Iris pigment epithelial cell (primary cell): ENCODE data around the gene GTF2H2C.
A peak's percentile ranks its signal among the peaks of the same experiment; 100 is the strongest.
"Not testable (repeated sequence)": the region's sequence is repeated elsewhere in the genome, so short reads cannot be mapped to it uniquely, and the experiment has no call there.

Source experiments
- DNase-seq: peaks from one replicate; pipeline ENCODE4 v3.0.0-alpha.2; 2011; ENCODE audit warnings: low read depth

GTF2H2C gene

GRCh38 chr5:69559908-69560330 is at the start of gene GTF2H2C:
Gene GTF2H2C, plus strand, starts transcription at chr5:69560191. Its CDS starts 4,942 bp downstream, at chr5:69565133.
- DNase-seq: peak; percentile 75

GRCh38 chr5:69510694-69511093 is 49.3 kb upstream of the GTF2H2C start:
- DNase-seq: no peak

GRCh38 chr5:69512740-69513260 is 47.2 kb upstream of the GTF2H2C start:
- peak; percentile 86 for DNase-seq

GRCh38 chr5:69515570-69515969 is 44.4 kb upstream of the GTF2H2C start:
- DNase-seq: not testable (repeated sequence)

- no peak for DNase-seq
These were observed 43.2 kb upstream of the GTF2H2C start for GRCh38 chr5:69516769-69517168.

- peak; percentile 79 for DNase-seq
These were observed 42.2 kb upstream of the GTF2H2C start for GRCh38 chr5:69517763-69518212.

- DNase-seq: no peak
These were observed 40.7 kb upstream of the GTF2H2C start for GRCh38 chr5:69519285-69519684.

- no peak for DNase-seq
These were observed 38.0 kb upstream of the GTF2H2C start for GRCh38 chr5:69522035-69522434.

- DNase-seq: no peak
These were observed 34.5 kb upstream of the GTF2H2C start for GRCh38 chr5:69525490-69525889.

- no peak for DNase-seq
These were observed 33.3 kb upstream of the GTF2H2C start for GRCh38 chr5:69526660-69527059.

- peak; percentile 9 for DNase-seq
These were observed 32.7 kb upstream of the GTF2H2C start for GRCh38 chr5:69527128-69527770.

- DNase-seq: no peak
These were observed 32.0 kb upstream of the GTF2H2C start for GRCh38 chr5:69528035-69528434.

GRCh38 chr5:69528609-69529008 is 31.4 kb upstream of the GTF2H2C start:
- DNase-seq: no peak

- no peak for DNase-seq
These were observed 29.2 kb upstream of the GTF2H2C start for GRCh38 chr5:69530561-69531405.

GRCh38 chr5:69531406-69531801 is 28.6 kb upstream of the GTF2H2C start:
- no peak for DNase-seq

- not testable (repeated sequence) for DNase-seq
These were observed 22.1 kb upstream of the GTF2H2C start for GRCh38 chr5:69537911-69538310.

GRCh38 chr5:69538735-69539134 is 21.3 kb upstream of the GTF2H2C start:
- not testable (repeated sequence) for DNase-seq

GRCh38 chr5:69541347-69541746 is 18.6 kb upstream of the GTF2H2C start:
- DNase-seq: not testable (repeated sequence)

GRCh38 chr5:69542838-69543618 is 17.0 kb upstream of the GTF2H2C start:
- DNase-seq: not testable (repeated sequence)

GRCh38 chr5:69544602-69545001 is 15.4 kb upstream of the GTF2H2C start:
- not testable (repeated sequence) for DNase-seq

- DNase-seq: not testable (repeated sequence)
These were observed 818 bp downstream of the GTF2H2C start for GRCh38 chr5:69560587-69561431.
